ENCODE results near the gene C4orf33. TPM values are rescaled to one million over a fixed set of nuclear protein-coding genes. Genes with fewer than 3 reads are reported as not detected.

C4orf33 gene
- total RNA-seq, 1 experiment from 2014 or later: 4.7 TPM

DNA sequence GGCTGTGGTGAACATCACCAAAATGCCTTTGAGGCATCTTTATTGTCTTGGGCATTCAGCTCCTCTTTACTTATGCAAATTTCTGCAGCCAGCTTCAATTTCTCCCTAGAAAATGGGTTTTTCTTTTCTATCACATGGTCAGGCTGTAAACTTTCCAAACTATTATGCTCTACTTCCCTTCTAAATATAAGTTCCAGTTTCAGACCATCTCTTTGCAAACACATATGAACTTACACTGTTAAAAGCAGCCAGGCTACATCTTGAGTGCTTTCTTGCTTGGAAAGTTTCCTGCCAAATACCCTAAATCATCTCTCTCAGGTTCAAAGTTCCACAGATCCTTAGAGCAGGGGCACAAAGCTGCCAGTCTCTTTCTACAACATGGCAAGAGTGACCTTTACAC lies 15.8 kb upstream of the C4orf33 start:
- no peak for TF ChIP-seq EZH2 (IDR thresholded peaks at IDR 0.05; ENCODE audit: borderline replicate concordance, low read depth, low read length, poor library complexity, severe bottlenecking)
- TF ChIP-seq, protein P1, sequence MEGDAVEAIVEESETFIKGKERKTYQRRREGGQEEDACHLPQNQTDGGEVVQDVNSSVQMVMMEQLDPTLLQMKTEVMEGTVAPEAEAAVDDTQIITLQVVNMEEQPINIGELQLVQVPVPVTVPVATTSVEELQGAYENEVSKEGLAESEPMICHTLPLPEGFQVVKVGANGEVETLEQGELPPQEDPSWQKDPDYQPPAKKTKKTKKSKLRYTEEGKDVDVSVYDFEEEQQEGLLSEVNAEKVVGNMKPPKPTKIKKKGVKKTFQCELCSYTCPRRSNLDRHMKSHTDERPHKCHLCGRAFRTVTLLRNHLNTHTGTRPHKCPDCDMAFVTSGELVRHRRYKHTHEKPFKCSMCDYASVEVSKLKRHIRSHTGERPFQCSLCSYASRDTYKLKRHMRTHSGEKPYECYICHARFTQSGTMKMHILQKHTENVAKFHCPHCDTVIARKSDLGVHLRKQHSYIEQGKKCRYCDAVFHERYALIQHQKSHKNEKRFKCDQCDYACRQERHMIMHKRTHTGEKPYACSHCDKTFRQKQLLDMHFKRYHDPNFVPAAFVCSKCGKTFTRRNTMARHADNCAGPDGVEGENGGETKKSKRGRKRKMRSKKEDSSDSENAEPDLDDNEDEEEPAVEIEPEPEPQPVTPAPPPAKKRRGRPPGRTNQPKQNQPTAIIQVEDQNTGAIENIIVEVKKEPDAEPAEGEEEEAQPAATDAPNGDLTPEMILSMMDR (conservative IDR thresholded peaks at IDR 0.05; ENCODE audit: low read depth, low read length): no peak
- ChIA-PET CTCF (no interaction called here), POLR2A (ENCODE audit: low non-redundant PET) (no interaction called here)
- H3K4me3 ChIP-seq (ENCODE audit: low read depth, low read length, poor library complexity, severe bottlenecking): no peak overlapping the region
- H3K27ac ChIP-seq (ENCODE audit: low read depth, low read length, poor library complexity, severe bottlenecking): no peak overlapping the region
- H3K4me1 ChIP-seq (ENCODE audit: insufficient read depth, low read length, poor library complexity, severe bottlenecking): no peaks in the 10 kb centered on the region
- no peaks in the 10 kb centered on the region for H3K27me3 ChIP-seq (replicated peaks; ENCODE audit: insufficient read depth, low read depth, low read length, poor library complexity)
- DNase-seq (ENCODE audit: low spot score): no peak
- intact Hi-C loops (cut with micrococcal nuclease; ENCODE audit: unreplicated experiment): no loop called here
- H3K36me3 ChIP-seq (ENCODE audit: insufficient read depth, low read length, poor library complexity, severe bottlenecking): peaks cover 16% of the 10 kb centered on the region
- BruUV-seq (replicated peaks): no TSS peak
- peaks cover 20% of the 10 kb centered on the region for H3K9me3 ChIP-seq (ENCODE audit: low read depth, low read length, poor library complexity, severe bottlenecking)

DNA sequence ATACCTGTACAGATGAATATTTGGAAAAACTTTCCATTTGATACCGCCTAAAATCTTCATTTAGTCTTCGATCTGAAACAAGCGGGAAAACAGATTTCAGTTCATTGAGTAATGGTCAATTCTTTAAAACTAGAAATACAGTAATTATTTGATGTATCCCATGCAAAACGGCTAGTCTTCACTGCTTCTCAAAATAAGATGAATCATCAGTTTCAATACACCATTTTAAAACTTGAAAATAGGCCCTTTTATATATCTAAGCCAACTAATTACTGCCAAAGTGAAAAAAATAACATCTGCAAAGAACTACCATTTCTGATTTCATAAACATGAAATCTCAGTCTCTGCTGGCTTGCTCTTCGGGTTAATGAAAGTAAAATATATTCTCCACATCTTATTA lies 13.7 kb upstream of the C4orf33 start:
- POLR2A ChIA-PET (ENCODE audit: low non-redundant PET): no interaction called here
- Histone ChIP-seq H3K27ac (ENCODE audit: low read depth, low read length, poor library complexity, severe bottlenecking) (no peak overlapping the region), H3K9me3 (ENCODE audit: low read depth, low read length, poor library complexity, severe bottlenecking) (peaks cover 25% of the 10 kb centered on the region), H3K4me3 (ENCODE audit: low read depth, low read length, poor library complexity, severe bottlenecking) (no peak overlapping the region), H3K36me3 (ENCODE audit: insufficient read depth, low read length, poor library complexity, severe bottlenecking) (peaks cover 16% of the 10 kb centered on the region), H3K4me1 (ENCODE audit: insufficient read depth, low read length, poor library complexity, severe bottlenecking) (no peaks in the 10 kb centered on the region), H3K27me3 (replicated peaks; ENCODE audit: insufficient read depth, low read depth, low read length, poor library complexity) (no peaks in the 10 kb centered on the region)
- BruUV-seq (replicated peaks): no TSS peak
- intact Hi-C loops (cut with micrococcal nuclease; ENCODE audit: unreplicated experiment): no loop called here
- no peak for DNase-seq (ENCODE audit: low spot score)
- TF ChIP-seq, protein P1 (conservative IDR thresholded peaks at IDR 0.05; ENCODE audit: low read depth, low read length): no peak
- no peak for TF ChIP-seq EZH2 (IDR thresholded peaks at IDR 0.05; ENCODE audit: borderline replicate concordance, low read depth, low read length, poor library complexity, severe bottlenecking)
- CTCF ChIA-PET: no interaction called here

DNA sequence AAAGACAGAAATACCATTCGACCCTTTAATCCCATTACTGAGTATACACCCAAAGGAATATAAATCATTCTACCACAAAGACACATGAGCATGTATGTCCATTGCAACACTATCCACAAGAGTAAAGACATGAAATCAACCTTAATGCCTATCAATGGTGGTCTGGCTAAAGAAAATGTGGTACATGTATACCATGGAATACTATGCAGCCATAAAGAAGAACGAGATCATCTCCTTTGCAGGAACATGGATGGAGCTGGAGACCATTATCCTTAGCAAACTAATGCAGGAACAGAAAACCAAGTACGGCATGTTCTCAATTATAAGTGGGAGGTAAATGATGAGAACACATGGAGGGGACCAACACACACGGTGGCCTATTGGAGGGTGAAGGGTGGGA lies 10.5 kb upstream of the C4orf33 start:
- intact Hi-C loops (cut with micrococcal nuclease; ENCODE audit: unreplicated experiment): no loop called here
- H3K4me1 ChIP-seq (ENCODE audit: insufficient read depth, low read length, poor library complexity, severe bottlenecking): no peaks in the 10 kb centered on the region
- DNase-seq (ENCODE audit: low spot score): no peak
- peaks cover 8% of the 10 kb centered on the region for H3K36me3 ChIP-seq (ENCODE audit: insufficient read depth, low read length, poor library complexity, severe bottlenecking)
- peaks cover 14% of the 10 kb centered on the region for H3K9me3 ChIP-seq (ENCODE audit: low read depth, low read length, poor library complexity, severe bottlenecking)
- no TSS peak for BruUV-seq (replicated peaks)
- TF ChIP-seq, protein P1 (conservative IDR thresholded peaks at IDR 0.05; ENCODE audit: low read depth, low read length): no peak
- no peak for TF ChIP-seq EZH2 (IDR thresholded peaks at IDR 0.05; ENCODE audit: borderline replicate concordance, low read depth, low read length, poor library complexity, severe bottlenecking)
- H3K27ac ChIP-seq (ENCODE audit: low read depth, low read length, poor library complexity, severe bottlenecking): no peak overlapping the region
- H3K27me3 ChIP-seq (replicated peaks; ENCODE audit: insufficient read depth, low read depth, low read length, poor library complexity): no peaks in the 10 kb centered on the region
- ChIA-PET CTCF (no interaction called here), POLR2A (ENCODE audit: low non-redundant PET) (no interaction called here)
- no peak overlapping the region for H3K4me3 ChIP-seq (ENCODE audit: low read depth, low read length, poor library complexity, severe bottlenecking)

All from A673 (cell line).